NCI-H1092 (cell line): ENCODE measurements around the gene PKDCC.

Experiments
- DNase-seq: peaks from one replicate; lab custom pipeline; 2025; lab: John Stamatoyannopoulos, UW

The PKDCC gene

DNA sequence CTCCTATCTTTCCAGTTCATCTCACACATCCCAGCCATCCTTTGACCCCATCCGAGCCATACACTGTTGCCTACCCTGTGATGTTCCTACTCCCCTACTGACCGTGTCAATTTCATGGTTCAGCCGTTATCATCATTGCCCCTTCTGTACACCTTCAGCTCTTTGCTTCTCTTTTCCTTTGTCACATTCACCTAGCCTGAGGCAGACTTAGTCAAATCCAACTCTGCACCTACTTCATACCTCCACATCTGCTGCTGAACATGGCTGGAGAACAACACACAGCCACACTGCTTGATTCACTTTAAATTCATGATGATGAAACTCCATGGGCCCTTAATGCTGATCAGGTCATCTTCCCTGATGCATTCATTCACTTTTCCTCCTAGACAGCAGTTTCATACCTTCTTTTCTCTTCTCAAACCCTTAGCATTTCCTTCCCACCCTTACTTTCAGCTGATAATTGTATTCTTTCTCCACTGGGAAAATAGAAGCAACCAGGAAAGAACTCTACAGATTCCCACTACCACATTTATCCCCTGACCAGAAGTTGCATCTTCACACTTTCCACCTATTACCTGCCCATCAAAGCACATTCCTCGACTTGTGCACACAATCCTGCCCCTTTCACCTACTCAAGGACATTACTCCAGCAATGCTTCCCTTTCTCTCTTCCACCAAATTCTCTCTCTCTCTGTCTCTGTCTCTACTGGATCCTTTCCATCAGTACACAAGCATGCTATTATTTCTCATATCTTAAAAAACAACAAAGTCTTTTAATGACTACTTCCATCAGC, 59.6 kb downstream of the PKDCC start:
- no peak for DNase-seq
